H1 (cell line): ENCODE data around the gene CCNL2. TPM values are rescaled to one million over a fixed set of nuclear protein-coding genes. Genes with fewer than 3 reads are reported as not detected.

Source experiments
- CTCF ChIA-PET: fragments of 300-600 bp; sonication (Branson Sonifier 250); formaldehyde crosslinking; loops from one replicate; lab custom pipeline; 2021; ENCODE audit not compliant: partially characterized antibody; lab: Charles Lee
- POLR2A ChIA-PET: fragments of 300-600 bp; sonication (Branson Sonifier 250); formaldehyde crosslinking; loops from one replicate; lab custom pipeline; 2021; ENCODE audit warnings: inconsistent platforms; ENCODE audit not compliant: partially characterized antibody; lab: Charles Lee
- DNase-seq, 2 experiments: peaks; one replicate each; pipeline versions ENCODE4 v3.0.0 to v3.0.0-alpha.2; 2010 to 2022; ENCODE audit warnings: low spot score in 2 of 2, low read depth in 1 of 2, mixed read lengths in 1 of 2
- FAIRE-seq: peaks from 2 replicates; lab custom pipeline; 2011; peaks lifted over from hg19 to GRCh38; lab: Jason Lieb, UNC
- H2AFZ ChIP-seq: 2 replicates; pipeline ENCODE4 v1.8.1; 2012; ENCODE audit warnings: low read length, inconsistent platforms
- H2AK5ac ChIP-seq: 2 replicates; pipeline ENCODE4 v1.6.1; 2013; ENCODE audit warnings: low read depth, low read length
- H2BK120ac ChIP-seq: replicated peaks from 2 replicates; pipeline ENCODE3; 2013; ENCODE audit warnings: low read depth, low read length, inconsistent platforms
- H2BK12ac ChIP-seq: 2 replicates; pipeline ENCODE4 v1.6.1; 2013; ENCODE audit warnings: low read depth, low read length
- H2BK15ac ChIP-seq: 2 replicates; pipeline ENCODE4 v1.6.1; 2013; ENCODE audit warnings: low read length
- H2BK20ac ChIP-seq: 2 replicates; pipeline ENCODE4 v1.6.1; 2013; ENCODE audit warnings: low read length
- H2BK5ac ChIP-seq: 2 replicates; pipeline ENCODE4 v1.6.1; 2013; ENCODE audit warnings: low read depth, low read length
- H3K14ac ChIP-seq: 2 replicates; pipeline ENCODE4 v1.6.1; 2013; ENCODE audit warnings: inconsistent platforms; ENCODE audit not compliant: insufficient read length
- H3K18ac ChIP-seq: 2 replicates; pipeline ENCODE4 v1.6.1; 2013; ENCODE audit warnings: low read length; ENCODE audit errors: extremely low read depth
- H3K23ac ChIP-seq: 2 replicates; pipeline ENCODE4 v1.6.1; 2013; ENCODE audit warnings: inconsistent platforms; ENCODE audit not compliant: insufficient read length
- H3K23me2 ChIP-seq: 2 replicates; pipeline ENCODE4 v1.6.1; 2013; ENCODE audit warnings: low read depth, low read length
- H3K27ac ChIP-seq: 2 replicates; pipeline ENCODE4 v1.6.1; 2011; ENCODE audit warnings: low read depth, low read length, inconsistent platforms
- H3K27me3 ChIP-seq, 4 experiments: replicated peaks in 1 of 4; 1 replicate in 1 of 4; 2 replicates in 3 of 4; pipeline versions ENCODE4 v1.6.1 to v1.8.1; 2011 to 2013; ENCODE audit warnings: low read length in 3 of 4, mild to moderate bottlenecking in 3 of 4, inconsistent platforms in 2 of 4, mixed read lengths in 2 of 4, moderate library complexity in 1 of 4; ENCODE audit not compliant: control insufficient read depth in 3 of 4, insufficient read depth in 3 of 4; ENCODE audit errors: extremely low read depth in 1 of 4
- H3K36me3 ChIP-seq, 4 experiments: 2 replicates each; pipeline versions ENCODE4 v1.6.1 to v1.8.1; 2011 to 2013; ENCODE audit warnings: mild to moderate bottlenecking in 4 of 4, low read length in 3 of 4, moderate library complexity in 2 of 4, control low read depth in 1 of 4, inconsistent platforms in 1 of 4; ENCODE audit not compliant: insufficient read depth in 4 of 4, control insufficient read depth in 2 of 4
- H3K4ac ChIP-seq: replicated peaks from 2 replicates; pipeline ENCODE3; 2013; ENCODE audit warnings: low read length, low read depth, mixed read lengths, inconsistent platforms; ENCODE audit not compliant: insufficient read length
- H3K4me1 ChIP-seq, 4 experiments: replicated peaks in 1 of 4; 1 replicate in 1 of 4; 2 replicates in 3 of 4; pipeline versions ENCODE4 v1.6.1 to v1.8.1; 2011 to 2013; ENCODE audit warnings: low read length in 3 of 4, inconsistent platforms in 2 of 4, mixed read lengths in 1 of 4; ENCODE audit not compliant: insufficient read depth in 4 of 4, control insufficient read depth in 3 of 4
- H3K4me2 ChIP-seq, 2 experiments: 2 replicates each; pipeline versions ENCODE4 v1.6.1 to v1.8.1; 2011 to 2013; ENCODE audit warnings: low read depth in 2 of 2, low read length in 2 of 2, control low read depth in 1 of 2, inconsistent platforms in 1 of 2, mild to moderate bottlenecking in 1 of 2; ENCODE audit not compliant: insufficient read depth in 1 of 2
- H3K4me3 ChIP-seq, 4 experiments: fragments of 200-600, 300-600 bp in 1 of 4; sonication (generic), shearing (Covaris generic), sonication (Bioruptor Twin) in 1 of 4; 2 replicates each; pipeline versions ENCODE4 v1.5.1 to v1.8.1; 2011 to 2016; ENCODE audit warnings: low read length in 4 of 4, low read depth in 3 of 4, control low read depth in 2 of 4, inconsistent platforms in 2 of 4, mild to moderate bottlenecking in 2 of 4, mixed read lengths in 1 of 4, moderate library complexity in 1 of 4; ENCODE audit not compliant: insufficient read depth in 2 of 4; ENCODE audit errors: extremely low read depth in 1 of 4
- H3K56ac ChIP-seq: replicated peaks from 2 replicates; pipeline ENCODE3; 2013; ENCODE audit warnings: low read depth, mild to moderate bottlenecking, mixed read lengths, low read length, inconsistent platforms; ENCODE audit not compliant: insufficient read length
- H3K79me1 ChIP-seq: 2 replicates; pipeline ENCODE4 v1.6.1; 2013; ENCODE audit warnings: low read depth, low read length, control low read depth
- H3K79me2 ChIP-seq, 2 experiments: 2 replicates each; pipeline versions ENCODE4 v1.6.1 to v1.8.1; 2012 to 2013; ENCODE audit warnings: low read length in 2 of 2, mild to moderate bottlenecking in 2 of 2, inconsistent platforms in 1 of 2; ENCODE audit not compliant: insufficient read depth in 2 of 2, control insufficient read depth in 1 of 2
- H3K9ac ChIP-seq, 4 experiments: replicated peaks in 1 of 4; 1 replicate in 1 of 4; 2 replicates in 3 of 4; pipeline versions ENCODE4 v1.6.1 to v1.8.1; 2011 to 2013; ENCODE audit warnings: low read depth in 3 of 4, low read length in 3 of 4, control low read depth in 2 of 4, mild to moderate bottlenecking in 2 of 4, moderate library complexity in 2 of 4, inconsistent platforms in 1 of 4; ENCODE audit errors: extremely low read depth in 1 of 4
- H3K9me3 ChIP-seq, 2 experiments: 2 replicates each; pipeline versions ENCODE4 v1.6.1 to v1.8.1; 2012 to 2013; ENCODE audit warnings: mild to moderate bottlenecking in 2 of 2, moderate library complexity in 2 of 2, control low read depth in 1 of 2, inconsistent platforms in 1 of 2, low read depth in 1 of 2, low read length in 1 of 2, mixed read lengths in 1 of 2; ENCODE audit not compliant: insufficient read depth in 2 of 2
- H4K20me1 ChIP-seq, 2 experiments: replicated peaks in 1 of 2; 2 replicates each; pipeline versions ENCODE3 to v1.8.1; 2011 to 2013; ENCODE audit warnings: inconsistent platforms in 2 of 2, low read length in 2 of 2, mild to moderate bottlenecking in 1 of 2; ENCODE audit not compliant: insufficient read depth in 2 of 2, control insufficient read depth in 1 of 2
- H4K5ac ChIP-seq: 2 replicates; pipeline ENCODE4 v1.6.1; 2013; ENCODE audit warnings: low read length, low read depth, mixed read lengths, inconsistent platforms; ENCODE audit not compliant: insufficient read length
- H4K8ac ChIP-seq: 2 replicates; pipeline ENCODE4 v1.8.0; 2013; ENCODE audit warnings: mild to moderate bottlenecking, moderate library complexity, low read length, inconsistent platforms; ENCODE audit not compliant: insufficient read depth; ENCODE audit errors: extremely low read depth
- H4K91ac ChIP-seq: replicated peaks from 2 replicates; pipeline ENCODE3; 2013; ENCODE audit warnings: low read length, mixed read lengths, inconsistent platforms; ENCODE audit not compliant: insufficient read length
- NRF1 ChIP-seq: IDR thresholded peaks from 2 replicates; pipeline ENCODE4 v1.6.1; 2011; ENCODE audit warnings: mild to moderate bottlenecking, low read depth, low read length, improper control_type of control experiment
- RNF2 ChIP-seq: fragments of 200-900, 300-1000 bp; sonication (generic); IDR thresholded peaks from 2 replicates; pipeline ENCODE4 v1.7.1; 2016; ENCODE audit warnings: borderline replicate concordance, low read depth, mild to moderate bottlenecking, antibody characterized with exemption, low read length; ENCODE audit not compliant: poor library complexity, severe bottlenecking; ENCODE audit errors: missing control alignments
- SP1 ChIP-seq: IDR thresholded peaks from 2 replicates; pipeline ENCODE4 v1.6.1; 2011; ENCODE audit warnings: low read depth, low read length
- WGBS, 2 experiments: shearing (Covaris generic) in 1 of 2; methylation state at CpG; one replicate each; pipeline versions ENCODE4 v1.1.6 to v1.1.7; 2013 to 2015; ENCODE audit warnings: low lambda C conversion rate in 2 of 2, mixed read lengths in 2 of 2, inconsistent platforms in 1 of 2, low coverage in 1 of 2, missing lambda C conversion rate in 1 of 2; ENCODE audit not compliant: insufficient replicate concordance in 2 of 2, insufficient coverage in 1 of 2, insufficient read length in 1 of 2; ENCODE audit errors: extremely low coverage in 1 of 2, missing lambda C conversion rate in 1 of 2; 5-methylcytosine and 5-hydroxymethylcytosine counted together
- polyA plus RNA-seq, 7 experiments: library from polyadenylated mRNA; depleted of rRNA in 3 of 7; stranded (reverse) in 5 of 7; unstranded in 2 of 7; fragments of >200 nt in 5 of 7; fragments of 200-250 nt in 2 of 7; gene quantifications; 1 replicate in 5 of 7; 2 replicates in 1 of 7; 4 replicates in 1 of 7; pipeline versions ENCODE4 v1.2.1 to v1.2.3, GENCODE V29; 2011 to 2013; ENCODE audit warnings: missing spikeins in 2 of 7, mixed read lengths in 2 of 7
- total RNA-seq: library from RNA; stranded (reverse); fragmentation: NEBNext Ultra II Directional; extraction: Animal tissue kit (Norgen Biotek cat#: 25700); gene quantifications from 2 replicates; pipeline ENCODE4 v1.2.1, GENCODE V29; 2021

The CCNL2 gene
- total and polyA plus RNA-seq, 2 of the 8 experiments (the other 6 are each of a cell fraction or from before 2014, with no cell fraction given), result 79.8 to 120 TPM

GRCh38 chr1:1437033-1437903, 38.1 kb upstream of the CCNL2 start:
- 92% methylated on average over 31 of the region's 31 CpGs; no CpG with 5 or more reads in 1 of the 2 experiments for WGBS, 2 experiments
- TF ChIP-seq NRF1 (no peak), RNF2 (no peak), SP1 (no peak)

More at GRCh38 chr1:1437033-1437903, 38.1 kb upstream of the CCNL2 start:
- H3K56ac ChIP-seq, result no peak overlapping the region
- H3K23ac ChIP-seq, result no peak overlapping the region
- H3K14ac ChIP-seq, result no peak overlapping the region
- H3K27ac ChIP-seq, result no peak overlapping the region
- FAIRE-seq (no peak), DNase-seq (no peak)
- H4K8ac ChIP-seq, result peak overlapping the region; percentile 2; the same call in 1 of the 2 replicates
- peak overlapping the region in 1 of 2 experiments; percentile 54; a peak in 1 of 4 replicates for H3K4me2 ChIP-seq
- H3K4me3 ChIP-seq, result no peak overlapping the region
- H2BK15ac ChIP-seq, result no peak overlapping the region
- no peak overlapping the region for H4K91ac ChIP-seq
- no peak overlapping the region for H2AFZ ChIP-seq
- no peak overlapping the region for H3K4ac ChIP-seq
- H3K9me3 ChIP-seq, result no peaks in the 10 kb centered on the region
- H3K18ac ChIP-seq, result no peak overlapping the region
- H3K36me3 ChIP-seq, result peaks cover 0 to 7% (median 0%) of the 10 kb centered on the region in 4 experiments; a peak in 1 of 8 replicates
- no peak overlapping the region for H3K9ac ChIP-seq
- no peaks in the 10 kb centered on the region for H3K79me1 ChIP-seq
- peaks cover 0 to 8% of the 10 kb centered on the region in 2 experiments; a peak in 1 of 4 replicates for H3K79me2 ChIP-seq
- H2BK5ac ChIP-seq, result no peak overlapping the region
- no peak overlapping the region for H2BK12ac ChIP-seq
- peaks cover 0 to 38% (median 31%) of the 10 kb centered on the region in 4 experiments; a peak in 6 of 7 replicates for H3K4me1 ChIP-seq
- POLR2A ChIA-PET, result interaction anchor here (0.5 to 22.9 kb wide), 10 partner anchors 9 to 343 kb away, joined by 3 to 515 read pairs (median 5); partner anchors contain the start of genes ANKRD65, CCNL2 and MRPL20
- H4K20me1 ChIP-seq, result peaks cover 4 to 7% of the 10 kb centered on the region in 2 experiments
- H4K5ac ChIP-seq, result no peak overlapping the region
- peaks cover 18% of the 10 kb centered on the region; the same call in 1 of the 2 replicates for H3K23me2 ChIP-seq
- no peak overlapping the region for H2BK20ac ChIP-seq
- no peak overlapping the region for H2BK120ac ChIP-seq
- H3K27me3 ChIP-seq, result peaks cover 0 to 3% (median 0%) of the 10 kb centered on the region in 4 experiments; a peak in 2 of 7 replicates
- CTCF ChIA-PET, result interaction anchor here (0.6 to 3.0 kb wide), 12 partner anchors 9 to 135 kb away, joined by 3 to 20 read pairs (median 5); partner anchors contain the start of genes ATAD3C and CCNL2
- H2AK5ac ChIP-seq, result 0 out of 2 replicates have a peak overlapping the region, but pooled peaks have one; percentile 5
